GM21528 (cell line): ENCODE results near the gene NKPD1.

Experiments
- ATAC-seq: cut with Tn5 transposase; IDR thresholded peaks from one replicate; pipeline ENCODE4 v1.9.1; 2021; ENCODE audit warnings: mild to moderate bottlenecking, moderate library complexity; ENCODE audit not compliant: unreplicated experiment, low FRiP score

Gene NKPD1

GRCh38 chr19:45156011-45156630 lies 4.7 kb downstream of the NKPD1 start:
- ATAC-seq, result no peak

DNA sequence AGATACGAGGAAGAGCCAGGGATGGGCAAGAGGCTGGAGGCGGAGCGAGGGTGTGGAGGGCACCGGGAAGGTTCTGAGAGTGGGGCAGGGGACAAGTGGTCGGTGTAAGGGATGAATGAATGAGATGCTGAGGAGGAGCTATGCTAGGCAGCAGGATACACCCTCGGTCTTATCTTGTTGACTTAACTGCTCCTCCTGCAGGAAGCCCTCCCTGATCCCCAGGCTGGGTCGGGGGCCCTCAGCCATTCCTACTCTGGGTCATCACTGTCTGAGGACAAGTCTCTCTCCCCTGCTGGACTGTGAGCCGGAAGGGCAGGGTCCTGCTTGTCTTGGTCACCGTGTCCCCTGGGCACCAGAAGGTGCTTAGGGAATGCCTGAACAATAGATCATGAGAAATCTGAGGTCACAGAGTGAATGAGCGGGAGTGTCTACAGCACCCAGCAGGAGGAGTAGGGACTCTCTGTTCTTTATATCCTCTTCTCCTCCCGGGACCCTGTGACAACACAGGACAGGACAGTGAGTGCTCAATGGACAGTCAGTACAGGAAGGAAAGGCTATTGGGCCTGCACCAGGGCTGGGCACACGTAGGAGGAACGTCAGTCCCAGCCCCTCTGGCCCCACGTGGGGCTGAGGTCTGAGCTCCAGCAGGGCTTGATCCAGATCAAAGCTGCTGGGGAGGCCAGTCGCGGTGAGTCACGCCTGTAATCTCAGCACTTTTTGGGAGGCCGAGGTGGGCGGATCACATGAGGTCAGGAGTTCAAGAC lies 6.5 kb downstream of the NKPD1 start:
- ATAC-seq, result no peak

DNA sequence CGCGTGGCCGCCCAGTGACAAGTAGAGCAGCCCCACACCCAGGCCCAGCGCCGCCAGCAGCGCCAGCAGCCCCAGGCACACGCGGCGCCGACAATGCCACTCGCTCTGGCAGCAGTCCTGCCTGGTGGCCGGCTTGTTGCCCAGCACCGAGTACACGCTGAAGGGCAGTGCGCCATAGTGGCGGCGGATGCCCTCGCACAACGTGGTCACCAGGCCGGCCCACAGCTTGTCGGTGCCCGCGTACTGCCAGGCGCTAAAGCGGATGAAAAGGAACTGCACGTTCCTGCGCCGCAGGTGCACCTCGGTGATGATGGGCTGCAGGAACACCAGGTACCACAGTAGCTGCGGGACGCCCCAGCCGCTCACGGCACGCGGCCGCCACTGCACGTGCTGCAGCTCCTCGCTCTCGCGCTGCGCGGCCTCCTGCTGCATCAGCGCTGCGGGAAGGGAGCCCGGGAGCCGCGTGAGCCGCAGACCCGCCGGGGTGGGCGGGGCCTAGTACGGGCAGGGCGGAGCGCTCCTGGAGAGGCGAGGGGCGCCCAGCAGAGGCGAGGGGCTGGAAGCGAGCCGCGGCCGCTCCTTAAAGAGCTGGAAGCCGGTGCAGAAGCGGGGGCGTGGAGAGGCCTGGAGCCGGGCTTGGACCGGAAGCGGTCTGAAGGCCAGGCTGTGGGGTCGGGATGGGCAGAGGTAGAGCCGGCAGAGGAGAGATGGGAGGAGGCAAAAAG lies 7.3 kb downstream of the NKPD1 start:
- ATAC-seq, result no peak

GRCh38 chr19:45152504-45153338 lies 8.1 kb downstream of the NKPD1 start:
- no peak for ATAC-seq

- no peak for ATAC-seq
Measured at GRCh38 chr19:45151821-45152503, 8.8 kb downstream of the NKPD1 start.

- ATAC-seq, result no peak
Measured at GRCh38 chr19:45151320-45151719, 9.5 kb downstream of the NKPD1 start.

GRCh38 chr19:45150751-45151281 lies 10.0 kb downstream of the NKPD1 start:
- no peak for ATAC-seq

GRCh38 chr19:45150180-45150579 lies 10.6 kb downstream of the NKPD1 start:
- ATAC-seq, result no peak

- ATAC-seq, result no peak
Measured at GRCh38 chr19:45149129-45149528, 11.7 kb downstream of the NKPD1 start.

DNA sequence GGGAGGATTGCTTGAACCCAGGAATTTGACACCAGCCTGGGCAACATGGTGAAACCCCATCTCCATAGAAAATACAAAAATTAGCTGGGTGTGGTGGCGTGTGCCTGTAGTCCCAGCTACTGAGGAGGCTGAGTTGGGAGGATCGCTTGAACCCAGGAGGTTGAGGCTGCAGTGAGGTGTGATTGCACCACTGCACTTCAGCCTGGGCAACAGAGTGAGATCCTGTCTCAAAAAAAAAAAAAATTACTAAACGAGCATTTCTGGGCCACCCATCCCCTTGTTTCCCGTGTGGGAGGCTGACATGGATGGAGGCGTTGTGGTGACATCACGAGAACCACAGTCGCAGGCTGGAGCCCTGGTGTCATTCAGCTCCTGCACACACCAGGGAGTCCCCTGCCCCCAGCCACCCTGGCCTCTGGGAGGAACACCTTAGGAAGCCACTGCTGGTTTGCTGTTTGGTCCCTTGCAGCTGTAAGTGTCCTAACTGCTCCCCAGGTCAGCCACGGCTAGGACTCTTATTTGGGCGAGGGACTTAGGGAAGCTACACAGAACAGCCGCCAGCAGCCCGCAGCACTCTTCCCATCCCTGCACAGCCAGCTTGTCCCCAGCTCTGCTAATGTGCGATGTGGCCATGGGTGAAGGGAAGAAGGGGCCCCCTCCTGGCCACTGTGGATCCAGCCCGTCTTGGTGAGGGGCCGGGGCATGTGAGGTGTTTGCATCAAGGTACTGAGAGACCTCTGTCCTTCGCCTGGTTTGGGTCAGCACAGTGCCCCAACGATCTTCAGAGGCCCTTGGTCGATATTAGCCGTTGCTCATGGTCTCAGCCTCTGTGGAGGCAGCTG lies 12.7 kb downstream of the NKPD1 start:
- no peak for ATAC-seq

GRCh38 chr19:45146741-45147205 lies 14.0 kb downstream of the NKPD1 start:
- ATAC-seq, result no peak

GRCh38 chr19:45146251-45146650 lies 14.5 kb downstream of the NKPD1 start:
- no peak for ATAC-seq

DNA sequence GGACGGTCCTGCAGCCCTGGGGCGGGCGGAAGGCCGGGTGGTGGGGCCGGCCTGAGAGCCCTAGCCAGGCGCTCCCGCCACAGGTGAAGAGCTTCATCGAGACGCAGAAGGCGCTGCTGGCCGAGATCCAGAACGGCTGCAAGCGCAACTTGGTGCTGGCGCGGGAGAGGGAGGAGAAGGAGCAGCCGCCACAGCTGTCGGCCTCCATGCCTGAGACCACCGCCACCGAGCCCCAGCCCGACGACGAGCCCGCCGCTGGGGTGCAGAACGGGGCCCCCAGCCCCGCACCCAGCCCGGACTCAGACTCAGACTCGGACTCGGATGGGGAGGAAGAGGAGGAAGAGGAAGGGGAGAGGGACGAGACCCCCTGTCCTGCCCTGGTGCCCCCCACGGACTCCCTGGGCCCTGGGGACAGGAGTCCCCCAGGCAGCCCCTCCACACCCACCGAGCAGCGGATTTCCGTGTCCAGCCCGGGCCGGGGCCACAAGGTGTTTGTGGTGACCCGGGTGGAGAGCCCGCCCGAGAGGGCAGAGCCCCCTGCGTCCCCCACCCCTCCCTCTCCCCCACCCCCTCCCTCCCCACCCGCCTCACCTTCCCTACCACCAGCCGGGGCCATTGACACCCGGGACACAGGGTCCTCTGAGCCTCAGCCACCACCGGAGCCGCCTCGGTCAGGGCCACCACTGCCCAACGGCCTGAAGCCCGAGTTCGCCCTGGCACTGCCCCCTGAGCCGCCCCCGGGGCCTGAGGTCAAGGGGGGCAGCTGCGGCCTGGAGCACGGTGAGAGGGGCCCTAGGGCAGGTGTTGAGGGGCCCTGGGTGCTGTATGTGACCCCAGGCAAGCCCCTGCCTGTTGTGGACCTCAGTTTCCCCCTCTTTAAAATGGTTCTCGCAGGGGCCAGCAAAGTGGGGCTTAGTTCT lies 15.3 kb downstream of the NKPD1 start:
- ATAC-seq, result no peak

DNA sequence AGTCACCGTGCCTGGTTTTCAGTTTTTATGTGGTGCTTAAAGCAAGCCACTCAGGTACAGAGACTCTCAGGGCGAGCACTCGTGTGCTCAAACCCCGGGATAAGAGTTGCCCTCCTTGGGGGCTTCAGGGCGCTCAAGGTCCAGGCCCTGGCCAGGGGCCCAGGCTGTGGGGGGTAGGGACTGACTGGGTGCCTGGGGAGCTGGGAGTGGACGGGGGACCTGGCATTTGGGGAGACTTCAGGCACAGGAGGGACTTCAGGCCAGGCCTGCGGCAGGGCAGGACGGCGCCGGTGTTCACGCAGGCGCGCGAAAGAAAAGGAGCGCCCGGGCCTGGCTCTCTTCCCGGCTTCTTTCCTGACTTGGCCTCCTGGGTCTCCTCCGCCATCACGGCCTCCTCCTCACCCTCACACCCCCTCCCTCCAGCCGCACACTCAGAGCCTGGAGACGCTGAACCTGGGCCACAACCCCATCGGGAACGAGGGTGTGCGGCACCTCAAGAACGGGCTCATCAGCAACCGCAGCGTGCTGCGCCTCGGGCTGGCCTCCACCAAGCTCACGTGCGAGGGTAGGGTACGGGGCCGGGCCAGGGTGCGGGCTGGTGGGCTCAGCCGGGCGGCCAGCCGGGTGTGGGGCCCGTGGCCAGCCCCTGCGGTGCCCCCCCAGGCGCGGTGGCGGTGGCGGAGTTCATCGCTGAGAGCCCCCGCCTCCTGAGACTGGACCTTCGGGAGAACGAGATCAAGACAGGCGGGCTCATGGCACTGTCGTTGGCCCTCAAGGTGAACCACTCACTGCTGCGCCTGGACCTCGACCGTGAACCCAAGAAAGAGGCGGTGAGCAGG lies 16.1 kb downstream of the NKPD1 start:
- ATAC-seq, result no peak

- no peak for ATAC-seq
Measured at GRCh38 chr19:45142726-45143110, 18.1 kb downstream of the NKPD1 start.

DNA sequence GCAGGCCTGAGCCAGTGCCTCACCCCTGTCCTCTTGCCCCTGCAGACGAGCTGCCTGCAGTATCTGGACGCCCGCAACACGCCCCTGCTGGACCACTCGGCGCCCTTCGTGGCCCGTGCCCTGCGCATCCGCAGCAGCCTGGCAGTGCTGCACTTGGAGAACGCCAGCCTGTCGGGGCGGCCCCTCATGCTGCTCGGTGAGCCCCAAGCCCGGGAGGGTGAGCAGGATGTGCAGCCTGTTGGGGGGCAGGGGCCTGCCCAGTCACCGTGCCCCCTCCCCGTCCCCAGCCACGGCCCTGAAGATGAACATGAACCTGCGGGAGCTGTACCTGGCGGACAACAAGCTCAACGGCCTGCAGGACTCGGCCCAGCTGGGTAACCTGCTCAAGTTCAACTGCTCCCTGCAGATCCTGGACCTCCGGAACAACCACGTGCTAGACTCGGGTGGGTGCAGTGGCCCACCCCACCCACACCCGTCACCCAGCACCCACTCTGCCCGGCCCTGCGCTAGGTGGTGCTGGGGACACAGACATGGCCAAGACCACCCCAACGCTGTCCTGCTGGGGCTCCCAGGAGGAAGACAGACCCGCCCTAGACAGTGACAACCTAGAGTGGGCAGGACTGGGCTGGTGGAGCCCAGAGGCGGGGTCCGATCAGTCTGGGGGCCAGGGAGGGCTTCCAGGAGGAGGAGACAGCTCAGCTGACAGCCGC lies 18.6 kb downstream of the NKPD1 start:
- ATAC-seq, result no peak
